T47D (cell line): Measurements from ENCODE around the gene CCT5.
A peak's percentile ranks its signal among the peaks of the same experiment; 100 is the strongest.

Experiments
- DNase-seq, 2 experiments: peaks; one replicate each; pipeline versions ENCODE4 v3.0.0 to v3.0.0-alpha.2; 2011 to 2012; ENCODE audit warnings: low read depth in 1 of 2, low spot score in 1 of 2
- JUND ChIP-seq: IDR thresholded peaks from 2 replicates; pipeline ENCODE4 v1.6.1; 2012; ENCODE audit warnings: low read depth
- in situ Hi-C: cut with HindIII; loops from 2 replicates; pipeline ENCODE4 v1.10.0; 2016; ENCODE audit warnings: low sequenced_read_pairs, low pct_unique_long_range_greater_than_20kb

Gene CCT5

GRCh38 chr5:10286862-10287227 lies 36.8 kb downstream of the CCT5 start:
- in situ Hi-C loops = no loop called here
- DNase-seq = no peak
- no peak for TF ChIP-seq JUND

GRCh38 chr5:10288592-10289219 lies 38.6 kb downstream of the CCT5 start:
- TF ChIP-seq JUND = no peak
- in situ Hi-C loops = no loop called here
- peak; percentile 65 to 94 for DNase-seq

GRCh38 chr5:10289353-10289752 lies 39.3 kb downstream of the CCT5 start:
- TF ChIP-seq JUND = no peak
- in situ Hi-C loops = no loop called here
- DNase-seq = no peak

GRCh38 chr5:10289991-10290390 lies 39.9 kb downstream of the CCT5 start:
- no peak for TF ChIP-seq JUND
- in situ Hi-C loops = no loop called here
- DNase-seq = no peak

- DNase-seq = no peak
- in situ Hi-C loops = no loop called here
- TF ChIP-seq JUND = no peak
Observed at GRCh38 chr5:10290438-10290837, 40.4 kb downstream of the CCT5 start.

GRCh38 chr5:10291692-10292339 lies 41.7 kb downstream of the CCT5 start:
- DNase-seq = no peak
- in situ Hi-C loops = no loop called here

GRCh38 chr5:10293907-10294662 lies 44.0 kb downstream of the CCT5 start:
- TF ChIP-seq JUND = no peak
- no peak for DNase-seq
- in situ Hi-C loops = no loop called here

More at GRCh38 chr5:10291692-10292339, 41.7 kb downstream of the CCT5 start:
- TF ChIP-seq JUND = no peak

- no peak for TF ChIP-seq JUND
- in situ Hi-C loops = no loop called here
- no peak for DNase-seq
Observed at GRCh38 chr5:10295619-10296326, 45.7 kb downstream of the CCT5 start.

- DNase-seq = no peak
- no peak for TF ChIP-seq JUND
- in situ Hi-C loops = no loop called here
Observed at GRCh38 chr5:10297646-10298204, 47.6 kb downstream of the CCT5 start.

- peak in 1 of 2 experiments; percentile 51 for DNase-seq
- in situ Hi-C loops = no loop called here
- no peak for TF ChIP-seq JUND
Observed at GRCh38 chr5:10300246-10300645, 50.2 kb downstream of the CCT5 start.

- no peak for DNase-seq
- in situ Hi-C loops = no loop called here
- no peak for TF ChIP-seq JUND
Observed at GRCh38 chr5:10301266-10301665, 51.2 kb downstream of the CCT5 start.

GRCh38 chr5:10301842-10302610 lies 51.9 kb downstream of the CCT5 start:
- in situ Hi-C loops = no loop called here
- TF ChIP-seq JUND = no peak
- peak; percentile 51 to 90 for DNase-seq
